Subcutaneous abdominal adipose tissue (tissue), 5 donors: ENCODE measurements around the gene BTBD7.
"Not testable (repeated sequence)": the region's sequence is repeated elsewhere in the genome, so short reads cannot be mapped to it uniquely, and the experiment has no call there.

Source experiments
- H3K27ac ChIP-seq: one replicate; pipeline ENCODE4 v1.7.0; 2013; ENCODE audit warnings: low read depth, mild to moderate bottlenecking, inconsistent platforms, low read length, moderate library complexity
- H3K27me3 ChIP-seq, 5 donors: one replicate each; pipeline ENCODE4 v1.7.0; 2013; ENCODE audit warnings: low read length in 5 of 5, inconsistent platforms in 1 of 5; ENCODE audit not compliant: control insufficient read depth in 5 of 5, insufficient read depth in 4 of 5
- H3K36me3 ChIP-seq, 5 donors: one replicate each; pipeline ENCODE4 v1.7.0; 2013; ENCODE audit warnings: low read length in 5 of 5; ENCODE audit not compliant: control insufficient read depth in 5 of 5, insufficient read depth in 5 of 5
- H3K4me1 ChIP-seq, 5 donors: one replicate each; pipeline ENCODE4 v1.7.0; 2013; ENCODE audit warnings: low read length in 5 of 5, mild to moderate bottlenecking in 3 of 5, moderate library complexity in 1 of 5; ENCODE audit not compliant: control insufficient read depth in 5 of 5, insufficient read depth in 5 of 5
- H3K4me3 ChIP-seq, 5 donors: one replicate each; pipeline ENCODE4 v1.7.0; 2013; ENCODE audit warnings: low read length in 5 of 5, low read depth in 1 of 5
- H3K9ac ChIP-seq, 5 donors: one replicate each; pipeline ENCODE4 v1.7.0; 2013; ENCODE audit warnings: low read length in 5 of 5, mild to moderate bottlenecking in 4 of 5, moderate library complexity in 3 of 5
- H3K9me3 ChIP-seq, 5 donors: one replicate each; pipeline ENCODE4 v1.7.0; 2013; ENCODE audit warnings: low read length in 5 of 5; ENCODE audit not compliant: control insufficient read depth in 5 of 5
- donor health status: healthy.
- donor health status: healthy.
- donor health status: healthy.
- donor health status: healthy.
- donor health status: healthy.

The BTBD7 gene

GRCh38 chr14:93263416-93263815 lies 69.4 kb downstream of the BTBD7 start:
- Histone ChIP-seq H3K27ac (no peak overlapping the region), H3K27me3 (no peaks in the 10 kb centered on the region), H3K36me3 (peaks cover 6 to 28% (median 17%) of the 10 kb centered on the region in 5 donors), H3K4me1 (no peaks in the 10 kb centered on the region), H3K4me3 (no peak overlapping the region), H3K9ac (no peak overlapping the region), H3K9me3 (no peaks in the 10 kb centered on the region)

- Histone ChIP-seq H3K36me3 (peaks cover 6 to 30% (median 17%) of the 10 kb centered on the region in 5 donors), H3K4me1 (no peaks in the 10 kb centered on the region), H3K27me3 (no peaks in the 10 kb centered on the region), H3K4me3 (no peak overlapping the region), H3K9ac (no peak overlapping the region), H3K27ac (no peak overlapping the region), H3K9me3 (no peaks in the 10 kb centered on the region)
Measured at GRCh38 chr14:93262446-93262845, 70.4 kb downstream of the BTBD7 start.

GRCh38 chr14:93249128-93249831 lies 83.6 kb downstream of the BTBD7 start:
- Histone ChIP-seq H3K36me3 (peaks cover 32 to 74% (median 64%) of the 10 kb centered on the region in 5 donors), H3K4me1 (no peaks in the 10 kb centered on the region), H3K27ac (no peak overlapping the region), H3K4me3 (no peak overlapping the region), H3K9ac (no peak overlapping the region), H3K9me3 (no peaks in the 10 kb centered on the region), H3K27me3 (no peaks in the 10 kb centered on the region)

- Histone ChIP-seq H3K9me3 (no peaks in the 10 kb centered on the region), H3K27ac (no peak overlapping the region)
Measured at GRCh38 chr14:93246534-93246933, 86.3 kb downstream of the BTBD7 start.

GRCh38 chr14:93245764-93246420 lies 86.9 kb downstream of the BTBD7 start:
- Histone ChIP-seq H3K4me3 (no peak overlapping the region), H3K9ac (no peak overlapping the region), H3K27me3 (no peaks in the 10 kb centered on the region), H3K27ac (no peak overlapping the region), H3K9me3 (no peaks in the 10 kb centered on the region), H3K36me3 (peaks cover 32 to 85% (median 77%) of the 10 kb centered on the region in 5 donors), H3K4me1 (no peaks in the 10 kb centered on the region)

More at GRCh38 chr14:93246534-93246933, 86.3 kb downstream of the BTBD7 start:
- Histone ChIP-seq H3K36me3 (peaks cover 33 to 85% (median 75%) of the 10 kb centered on the region in 5 donors), H3K4me1 (no peaks in the 10 kb centered on the region), H3K4me3 (no peak overlapping the region), H3K27me3 (no peaks in the 10 kb centered on the region), H3K9ac (no peak overlapping the region)

GRCh38 chr14:93240678-93241000 lies 92.2 kb downstream of the BTBD7 start:
- Histone ChIP-seq H3K9ac (no peak overlapping the region), H3K9me3 (no peaks in the 10 kb centered on the region), H3K4me3 (no peak overlapping the region), H3K4me1 (peaks cover 0 to 5% (median 0%) of the 10 kb centered on the region in 5 donors), H3K27me3 (no peaks in the 10 kb centered on the region), H3K27ac (no peak overlapping the region), H3K36me3 (peaks cover 9 to 51% (median 49%) of the 10 kb centered on the region in 5 donors)

GRCh38 chr14:93239869-93240677 lies 92.8 kb downstream of the BTBD7 start:
- Histone ChIP-seq H3K4me3 (no peak overlapping the region), H3K9ac (no peak overlapping the region), H3K4me1 (peaks cover 0 to 5% (median 0%) of the 10 kb centered on the region in 5 donors), H3K9me3 (no peaks in the 10 kb centered on the region), H3K27me3 (no peaks in the 10 kb centered on the region), H3K36me3 (peaks cover 5 to 46% (median 44%) of the 10 kb centered on the region in 5 donors), H3K27ac (no peak overlapping the region)

- H3K4me3 ChIP-seq = no peak overlapping the region
Measured at GRCh38 chr14:93234798-93235197, 98.0 kb downstream of the BTBD7 start.

GRCh38 chr14:93233078-93233477 lies 99.8 kb downstream of the BTBD7 start:
- H3K9ac ChIP-seq = not testable (repeated sequence)

More at GRCh38 chr14:93234798-93235197, 98.0 kb downstream of the BTBD7 start:
- Histone ChIP-seq H3K27me3 (peaks cover 0 to 3% (median 0%) of the 10 kb centered on the region in 5 donors), H3K36me3 (peaks cover 0 to 6% (median 2%) of the 10 kb centered on the region in 5 donors), H3K27ac (no peak overlapping the region), H3K4me1 (peaks cover 0 to 14% (median 14%) of the 10 kb centered on the region in 5 donors), H3K9me3 (no peaks in the 10 kb centered on the region), H3K9ac (no peak overlapping the region)

More at GRCh38 chr14:93233078-93233477, 99.8 kb downstream of the BTBD7 start:
- Histone ChIP-seq H3K36me3 (peaks cover 7 to 15% (median 9%) of the 10 kb centered on the region in 5 donors), H3K4me1 (peaks cover 0 to 14% (median 14%) of the 10 kb centered on the region in 5 donors)
- H3K27ac ChIP-seq, H3K27me3 ChIP-seq, H3K4me3 ChIP-seq, H3K9me3 ChIP-seq: not testable (repeated sequence)
